ENCODE measurements around the gene SOX1. TPM values are rescaled to one million over a fixed set of nuclear protein-coding genes. Genes with fewer than 3 reads are reported as not detected.

Gene SOX1
- total and polyA plus RNA-seq, 4 donors = not detected

DNA sequence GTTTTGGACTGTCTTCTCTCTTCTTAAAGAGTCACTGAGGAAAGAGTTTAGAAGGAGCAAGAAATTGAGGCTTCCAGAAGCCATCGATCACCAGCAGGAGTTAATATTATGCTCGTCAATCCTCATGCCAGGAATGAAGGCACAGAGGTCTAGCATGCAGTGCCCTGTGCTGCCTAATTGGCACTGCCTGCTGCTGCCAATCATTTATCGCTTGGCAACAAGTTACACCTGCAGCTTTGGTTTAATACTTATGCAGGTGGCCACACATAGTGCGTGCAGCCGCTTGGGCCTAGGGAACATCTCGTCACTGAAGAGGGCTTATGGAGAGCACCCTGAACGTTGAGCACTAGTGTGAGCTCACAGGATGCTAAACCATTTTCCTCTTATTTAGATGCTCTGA is 2.7 kb upstream of the SOX1 start:
- 7% methylated on average over 7 of the region's 7 CpGs for WGBS
- no peak overlapping the region for H3K9ac ChIP-seq (ENCODE audit: low read depth in 1 of 2, low read length in 2 of 2)

DNA sequence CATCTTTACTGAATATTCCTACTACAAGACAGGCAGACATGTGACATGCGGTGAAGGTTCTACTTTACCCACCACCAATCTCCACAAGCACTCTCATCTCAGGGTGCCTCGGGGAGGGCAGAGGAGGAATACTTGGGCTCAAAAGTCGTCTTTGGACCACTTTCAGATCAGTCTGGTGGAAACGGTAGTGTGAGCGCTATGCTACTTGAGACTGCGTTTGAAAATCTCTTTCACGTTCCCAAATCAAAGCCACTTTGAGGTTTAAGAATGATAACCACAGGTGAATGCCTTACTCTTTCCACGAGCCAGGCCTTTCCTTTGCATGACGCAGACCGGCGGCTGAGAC is 1.5 kb upstream of the SOX1 start:
- TF ChIP-seq FOXA1 (IDR thresholded peaks at IDR 0.05) (no peak), HNF4G (IDR thresholded peaks at IDR 0.05) (no peak), NR2F2 (IDR thresholded peaks at IDR 0.05) (no peak), RXRA (IDR thresholded peaks at IDR 0.05) (no peak), JUND (IDR thresholded peaks at IDR 0.05) (no peak)
- WGBS = 5% methylated on average over 11 of the region's 11 CpGs
- Histone ChIP-seq H3K4me1 (ENCODE audit: control insufficient read depth in 4 of 4, insufficient read depth in 4 of 4, low read length in 3 of 4) (peaks cover 0 to 30% (median 12%) of the 10 kb centered on the region in 4 donors), H3K9me3 (ENCODE audit: control insufficient read depth in 4 of 4, low read length in 3 of 4) (no peaks in the 10 kb centered on the region), H3K36me3 (ENCODE audit: control insufficient read depth in 4 of 4, insufficient read depth in 3 of 4, low read depth in 1 of 4, low read length in 3 of 4) (no peaks in the 10 kb centered on the region), H3K9ac (ENCODE audit: low read depth in 1 of 2, low read length in 2 of 2) (no peak overlapping the region), H3K27me3 (ENCODE audit: control insufficient read depth in 4 of 4, insufficient read depth in 4 of 4, low read length in 3 of 4) (peaks cover 3 to 46% (median 14%) of the 10 kb centered on the region in 4 donors), H3K27ac (ENCODE audit: low read depth in 1 of 2, low read length in 2 of 2) (no peak overlapping the region), H3K4me3 (ENCODE audit: low read depth in 1 of 3, low read length in 3 of 3) (no peak overlapping the region)
- DNase-seq (ENCODE audit: low spot score) = no peak

More for the DNA sequence above, 2.7 kb upstream of the SOX1 start:
- Histone ChIP-seq H3K27me3 (ENCODE audit: control insufficient read depth in 4 of 4, insufficient read depth in 4 of 4, low read length in 3 of 4) (peaks cover 3 to 42% (median 19%) of the 10 kb centered on the region in 4 donors), H3K36me3 (ENCODE audit: control insufficient read depth in 4 of 4, insufficient read depth in 3 of 4, low read depth in 1 of 4, low read length in 3 of 4) (no peaks in the 10 kb centered on the region), H3K4me3 (ENCODE audit: low read depth in 1 of 3, low read length in 3 of 3) (no peak overlapping the region), H3K4me1 (ENCODE audit: control insufficient read depth in 4 of 4, insufficient read depth in 4 of 4, low read length in 3 of 4) (peaks cover 0 to 30% (median 12%) of the 10 kb centered on the region in 4 donors), H3K27ac (ENCODE audit: low read depth in 1 of 2, low read length in 2 of 2) (no peak overlapping the region), H3K9me3 (ENCODE audit: control insufficient read depth in 4 of 4, low read length in 3 of 4) (no peaks in the 10 kb centered on the region)
- TF ChIP-seq HNF4G (IDR thresholded peaks at IDR 0.05) (no peak), JUND (IDR thresholded peaks at IDR 0.05) (no peak)
- TF ChIP-seq, protein P1, sequence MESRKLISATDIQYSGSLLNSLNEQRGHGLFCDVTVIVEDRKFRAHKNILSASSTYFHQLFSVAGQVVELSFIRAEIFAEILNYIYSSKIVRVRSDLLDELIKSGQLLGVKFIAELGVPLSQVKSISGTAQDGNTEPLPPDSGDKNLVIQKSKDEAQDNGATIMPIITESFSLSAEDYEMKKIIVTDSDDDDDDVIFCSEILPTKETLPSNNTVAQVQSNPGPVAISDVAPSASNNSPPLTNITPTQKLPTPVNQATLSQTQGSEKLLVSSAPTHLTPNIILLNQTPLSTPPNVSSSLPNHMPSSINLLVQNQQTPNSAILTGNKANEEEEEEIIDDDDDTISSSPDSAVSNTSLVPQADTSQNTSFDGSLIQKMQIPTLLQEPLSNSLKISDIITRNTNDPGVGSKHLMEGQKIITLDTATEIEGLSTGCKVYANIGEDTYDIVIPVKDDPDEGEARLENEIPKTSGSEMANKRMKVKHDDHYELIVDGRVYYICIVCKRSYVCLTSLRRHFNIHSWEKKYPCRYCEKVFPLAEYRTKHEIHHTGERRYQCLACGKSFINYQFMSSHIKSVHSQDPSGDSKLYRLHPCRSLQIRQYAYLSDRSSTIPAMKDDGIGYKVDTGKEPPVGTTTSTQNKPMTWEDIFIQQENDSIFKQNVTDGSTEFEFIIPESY (IDR thresholded peaks at IDR 0.05) = no peak
- TF ChIP-seq, protein P2, sequence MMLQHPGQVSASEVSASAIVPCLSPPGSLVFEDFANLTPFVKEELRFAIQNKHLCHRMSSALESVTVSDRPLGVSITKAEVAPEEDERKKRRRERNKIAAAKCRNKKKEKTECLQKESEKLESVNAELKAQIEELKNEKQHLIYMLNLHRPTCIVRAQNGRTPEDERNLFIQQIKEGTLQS (IDR thresholded peaks at IDR 0.05) = no peak
- no peak for DNase-seq (ENCODE audit: low spot score)

DNA sequence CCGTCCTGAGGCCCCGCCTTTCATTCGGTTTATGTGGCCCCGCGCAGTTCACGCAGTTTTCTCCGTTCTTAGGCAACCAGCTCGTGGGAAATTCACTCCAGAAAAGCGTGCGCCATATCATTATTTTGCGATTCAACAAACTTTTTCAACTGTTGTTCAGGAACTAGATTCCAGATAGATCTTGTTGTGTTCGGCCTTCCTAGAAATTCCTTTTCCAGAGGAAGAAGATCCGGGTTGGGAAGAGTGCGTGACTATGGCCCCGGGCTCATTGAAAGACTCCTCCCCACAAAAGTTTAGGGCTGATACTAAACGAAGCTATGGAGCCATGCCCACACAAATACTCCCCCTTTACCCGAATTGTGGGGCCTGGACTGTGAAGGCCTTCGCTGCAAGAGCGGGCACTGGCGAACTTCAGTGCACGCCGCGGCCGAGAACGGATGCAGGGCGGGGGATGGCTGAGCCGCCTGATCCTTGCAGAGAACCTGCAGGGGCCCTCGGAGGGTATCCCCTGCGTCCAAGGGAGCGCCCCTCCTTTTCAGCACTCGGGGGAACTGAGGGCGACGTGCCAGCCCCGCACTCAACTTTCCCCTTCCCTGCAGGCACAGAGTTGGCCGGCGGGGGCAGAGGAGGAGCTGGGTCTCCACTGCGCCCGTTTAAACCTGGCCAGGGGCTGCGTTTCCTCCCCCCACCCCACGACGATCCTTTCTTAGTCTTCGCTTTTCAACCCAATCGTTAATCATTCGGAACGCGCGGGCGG is 904 bp upstream of the SOX1 start:
- 4% methylated on average over 48 of the region's 48 CpGs for WGBS
- no peak overlapping the region for H3K27ac ChIP-seq (ENCODE audit: low read depth in 1 of 2, low read length in 2 of 2)
- DNase-seq (ENCODE audit: low spot score) = no peak

More for the DNA sequence above, 904 bp upstream of the SOX1 start:
- H3K4me1 ChIP-seq (ENCODE audit: control insufficient read depth in 4 of 4, insufficient read depth in 4 of 4, low read length in 3 of 4) = peaks cover 0 to 27% (median 12%) of the 10 kb centered on the region in 4 donors
- H3K9ac ChIP-seq (ENCODE audit: low read depth in 1 of 2, low read length in 2 of 2) = no peak overlapping the region
- TF ChIP-seq RXRA (IDR thresholded peaks at IDR 0.05) = no peak
- no peak for TF ChIP-seq FOXA1 (IDR thresholded peaks at IDR 0.05)
- TF ChIP-seq, protein P2 (IDR thresholded peaks at IDR 0.05) = no peak
- TF ChIP-seq, protein P1 (IDR thresholded peaks at IDR 0.05) = no peak
- no peak for TF ChIP-seq NR2F2 (IDR thresholded peaks at IDR 0.05)
- peak overlapping the region in 1 of 3 donors; percentile 33 for H3K4me3 ChIP-seq (ENCODE audit: low read depth in 1 of 3, low read length in 3 of 3)
- H3K36me3 ChIP-seq (ENCODE audit: control insufficient read depth in 4 of 4, insufficient read depth in 3 of 4, low read depth in 1 of 4, low read length in 3 of 4) = no peaks in the 10 kb centered on the region
- no peaks in the 10 kb centered on the region for H3K9me3 ChIP-seq (ENCODE audit: control insufficient read depth in 4 of 4, low read length in 3 of 4)
- H3K27me3 ChIP-seq (ENCODE audit: control insufficient read depth in 4 of 4, insufficient read depth in 4 of 4, low read length in 3 of 4) = peaks cover 3 to 50% (median 14%) of the 10 kb centered on the region in 4 donors
